Kidney epithelial cell (primary cell): Measurements from ENCODE around the gene NPAT. TPM values are rescaled to one million over a fixed set of nuclear protein-coding genes. Genes with fewer than 3 reads are reported as not detected.
"Not testable (repeated sequence)": the region's sequence is repeated elsewhere in the genome, so short reads cannot be mapped to it uniquely, and the experiment has no call there.

Source experiments
- DNase-seq: peaks from one replicate; pipeline ENCODE4 v3.0.0-alpha.2; 2010; ENCODE audit warnings: low read depth
- H3K27me3 ChIP-seq: 2 replicates; pipeline ENCODE4 v1.6.0; 2011; ENCODE audit warnings: low read length; ENCODE audit not compliant: control insufficient read depth, insufficient read depth
- H3K36me3 ChIP-seq: 2 replicates; pipeline ENCODE4 v1.5.1; 2011; ENCODE audit warnings: low read length; ENCODE audit not compliant: control insufficient read depth, insufficient read depth
- H3K4me3 ChIP-seq: 2 replicates; pipeline ENCODE4 v1.5.1; 2011; ENCODE audit warnings: low read depth, mild to moderate bottlenecking, control low read depth, low read length
- CTCF ChIP-seq: IDR thresholded peaks from 2 replicates; pipeline ENCODE4 v1.5.1; 2011; ENCODE audit warnings: mild to moderate bottlenecking, moderate library complexity, low read length, control low read depth, inconsistent platforms; ENCODE audit not compliant: insufficient read depth, poor library complexity, severe bottlenecking
- total RNA-seq: library from RNA; depleted of rRNA; stranded (reverse); fragments of >200 nt; gene quantifications from 2 replicates; pipeline ENCODE4 v1.2.3, GENCODE V29; 2015

NPAT gene
- total RNA-seq, 1 donor from 2014 or later, result 10.3 TPM

DNA sequence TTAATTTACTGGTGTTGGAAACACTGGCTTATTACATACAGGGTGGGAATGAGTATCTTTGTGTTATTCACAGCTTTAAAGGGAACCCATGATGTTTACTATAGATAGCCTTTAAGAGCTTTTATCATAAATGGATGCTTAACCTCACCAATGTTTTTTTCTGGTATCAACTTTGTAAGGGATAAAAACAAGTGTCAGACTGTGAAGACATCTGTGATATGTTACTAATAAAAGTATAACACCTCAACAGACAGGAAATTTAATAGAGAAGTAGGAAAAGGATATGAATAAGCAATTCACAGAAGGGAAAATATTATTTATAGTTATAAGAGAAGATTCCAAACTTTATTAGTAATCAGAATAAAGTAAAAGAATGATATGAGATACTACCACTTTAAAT is 54.8 kb downstream of the NPAT start:
- DNase-seq, result no peak
- H3K4me3 ChIP-seq, result no peak overlapping the region
- no peaks in the 10 kb centered on the region for H3K27me3 ChIP-seq
- no peaks in the 10 kb centered on the region for H3K36me3 ChIP-seq
- TF ChIP-seq CTCF, result no peak

GRCh38 chr11:108162878-108163277 is 59.6 kb downstream of the NPAT start:
- DNase-seq, H3K27me3 ChIP-seq, H3K4me3 ChIP-seq, H3K36me3 ChIP-seq: not testable (repeated sequence)

DNA sequence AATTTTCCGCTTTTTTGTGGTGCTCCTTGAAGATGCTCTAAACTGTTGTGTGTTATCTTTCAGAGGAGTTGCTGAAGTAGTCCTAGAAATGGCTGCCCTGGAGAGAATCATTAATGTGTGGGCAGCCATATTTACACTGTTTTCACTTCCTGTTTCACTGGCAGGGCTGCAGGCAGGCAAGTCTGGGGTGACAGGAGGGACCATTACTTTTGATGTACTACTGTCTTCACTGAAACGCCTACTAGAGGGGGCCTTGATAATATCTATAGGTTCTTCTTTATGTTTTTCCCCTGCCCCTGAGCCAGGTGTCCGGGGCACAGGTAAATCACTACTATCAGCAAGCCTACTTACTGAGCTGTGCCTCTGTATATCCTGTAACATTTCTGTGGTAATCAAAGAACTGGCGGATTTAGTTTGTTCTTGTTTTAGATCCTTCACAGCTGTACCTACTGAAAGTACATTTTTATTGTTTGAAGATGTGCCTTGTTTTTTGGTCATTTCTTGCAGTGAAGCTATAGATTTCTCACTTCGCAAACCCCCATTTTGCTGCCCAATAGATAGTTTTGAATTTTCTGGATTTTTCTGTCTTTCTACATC is 61.4 kb downstream of the NPAT start:
- Histone ChIP-seq H3K27me3 (no peaks in the 10 kb centered on the region), H3K4me3 (no peak overlapping the region), H3K36me3 (no peaks in the 10 kb centered on the region)
- no peak for DNase-seq
- TF ChIP-seq CTCF, result no peak

DNA sequence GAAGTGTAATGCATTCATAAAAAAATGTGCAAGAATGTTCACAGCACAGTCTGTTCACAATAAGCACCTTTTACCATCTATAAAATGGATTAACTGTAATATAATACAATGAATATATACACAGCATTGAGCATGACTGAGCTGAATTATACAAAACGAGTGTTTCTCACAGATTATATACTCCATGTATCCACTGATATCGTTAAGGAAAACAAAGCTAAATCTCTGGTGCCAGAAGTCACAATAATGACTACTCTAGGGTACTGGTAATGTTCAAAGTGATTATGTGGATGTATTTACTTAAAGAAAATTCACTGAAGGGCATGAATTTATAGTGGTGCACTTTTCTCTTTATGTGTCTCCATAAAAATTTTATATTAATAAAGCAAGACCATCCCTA is 67.8 kb downstream of the NPAT start:
- no peaks in the 10 kb centered on the region for H3K27me3 ChIP-seq
- TF ChIP-seq CTCF, result no peak
- no peak overlapping the region for H3K4me3 ChIP-seq
- DNase-seq, result no peak
- no peaks in the 10 kb centered on the region for H3K36me3 ChIP-seq

DNA sequence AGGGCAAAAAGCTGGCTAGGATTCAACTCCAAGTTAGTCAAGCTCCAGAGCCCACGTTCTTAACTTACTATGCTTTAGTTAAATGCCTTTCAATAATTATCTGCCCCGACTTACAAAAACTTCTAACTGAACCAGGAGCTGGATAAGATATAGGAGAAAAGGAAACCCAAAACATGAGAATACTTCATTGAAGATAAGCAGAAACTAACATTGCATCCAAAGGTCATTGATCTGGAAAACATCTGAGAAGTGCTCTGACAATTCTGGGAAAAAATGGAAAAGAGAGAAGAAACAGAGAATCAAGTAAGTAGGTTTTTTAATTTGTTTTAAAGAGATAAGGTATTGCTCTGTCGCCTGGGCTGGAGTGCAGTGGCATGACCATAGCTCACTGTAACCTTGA is 73.9 kb downstream of the NPAT start:
- Histone ChIP-seq H3K27me3 (no peaks in the 10 kb centered on the region), H3K4me3 (no peak overlapping the region), H3K36me3 (no peaks in the 10 kb centered on the region)
- DNase-seq, result no peak
- no peak for TF ChIP-seq CTCF

DNA sequence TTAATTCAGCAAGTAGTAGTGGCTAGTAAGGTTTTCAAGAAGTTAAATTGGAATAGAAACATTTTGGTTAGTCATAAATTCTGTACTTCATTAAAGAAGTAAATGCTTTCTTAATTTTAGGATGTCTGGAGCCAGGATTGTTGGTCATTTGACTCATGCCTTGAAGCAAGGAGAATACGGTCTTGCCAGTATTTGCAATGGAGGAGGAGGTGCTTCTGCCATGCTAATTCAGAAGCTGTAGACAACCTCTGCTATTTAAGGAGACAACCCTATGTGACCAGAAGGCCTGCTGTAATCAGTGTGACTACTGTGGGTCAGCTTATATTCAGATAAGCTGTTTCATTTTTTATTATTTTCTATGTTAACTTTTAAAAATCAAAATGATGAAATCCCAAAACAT is 75.3 kb downstream of the NPAT start:
- H3K4me3 ChIP-seq, result no peak overlapping the region
- TF ChIP-seq CTCF, result no peak
- H3K36me3 ChIP-seq, result no peaks in the 10 kb centered on the region
- no peaks in the 10 kb centered on the region for H3K27me3 ChIP-seq
- DNase-seq, result no peak
